HG03135 (cell line): Measurements from ENCODE around the gene CCDC73.
"Not testable (repeated sequence)": the region's sequence is repeated elsewhere in the genome, so short reads cannot be mapped to it uniquely, and the experiment has no call there.

Experiments used
- ATAC-seq: cut with Tn5 transposase; IDR thresholded peaks from one replicate; pipeline ENCODE4 v1.9.1; 2021; ENCODE audit warnings: mild to moderate bottlenecking, moderate library complexity; ENCODE audit not compliant: unreplicated experiment

Gene CCDC73

DNA sequence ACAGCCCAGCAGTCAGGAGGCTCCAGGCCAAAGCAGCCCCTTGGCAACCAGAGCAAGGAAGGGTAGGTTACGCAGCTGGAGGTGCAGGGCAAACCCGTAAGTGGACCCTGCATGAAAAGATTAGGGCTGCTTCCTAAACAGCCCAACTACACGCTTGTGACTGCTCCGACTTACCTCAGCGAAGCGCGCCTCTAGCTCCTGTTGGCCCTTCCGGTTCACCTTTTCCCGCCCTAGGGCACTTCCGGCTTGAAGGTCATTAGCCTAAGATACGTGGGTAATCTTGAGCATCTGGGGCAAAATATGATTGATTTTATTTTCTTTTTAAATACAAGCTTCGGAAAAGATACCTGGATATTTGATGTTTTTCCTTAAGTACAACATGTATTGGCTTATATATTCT, at the start of gene CCDC73:
CCDC73 (minus strand) TSS at position 224 of the 400 bp plus-strand sequence. CDS start 34,419 bp downstream, outside the sequence.
- ATAC-seq = no peak

DNA sequence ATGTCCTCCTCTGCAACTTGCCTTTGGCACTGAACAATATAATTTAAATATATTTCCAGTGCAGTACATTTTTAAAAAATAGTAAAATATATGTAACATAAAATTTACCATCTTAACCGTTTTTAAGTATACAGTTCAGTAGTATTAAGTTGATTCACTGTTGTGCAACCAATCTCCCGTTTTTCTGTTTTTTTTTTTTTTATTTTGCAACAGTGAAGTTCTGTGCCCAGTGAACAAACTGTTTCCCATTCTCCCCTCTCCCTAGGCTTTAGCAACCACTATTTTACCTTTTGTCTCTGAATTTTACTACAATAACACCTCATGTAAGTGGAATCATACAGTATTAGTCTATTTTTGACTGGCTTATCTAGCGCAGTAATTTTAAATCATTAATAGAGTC, 49.1 kb upstream of the CCDC73 start:
- ATAC-seq = no peak

DNA sequence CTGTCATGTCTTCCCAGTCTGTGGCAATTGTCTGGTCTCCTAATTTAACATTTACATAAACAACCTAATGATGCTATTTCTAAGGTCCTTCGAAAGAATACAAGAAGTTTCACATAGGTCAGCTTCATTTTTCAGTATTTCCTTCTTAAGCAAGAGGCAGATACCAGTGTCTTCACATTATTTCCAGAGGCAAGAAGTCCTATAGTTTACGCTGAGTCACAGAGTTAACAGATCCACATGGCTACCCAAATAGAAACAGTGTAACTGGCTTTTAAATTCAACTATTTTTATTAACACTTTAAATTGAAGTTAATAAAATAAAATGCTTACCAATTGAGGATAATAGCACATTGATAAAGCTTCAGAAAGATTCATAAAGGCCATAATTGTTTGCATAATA, 46.1 kb upstream of the CCDC73 start:
- ATAC-seq = no peak

DNA sequence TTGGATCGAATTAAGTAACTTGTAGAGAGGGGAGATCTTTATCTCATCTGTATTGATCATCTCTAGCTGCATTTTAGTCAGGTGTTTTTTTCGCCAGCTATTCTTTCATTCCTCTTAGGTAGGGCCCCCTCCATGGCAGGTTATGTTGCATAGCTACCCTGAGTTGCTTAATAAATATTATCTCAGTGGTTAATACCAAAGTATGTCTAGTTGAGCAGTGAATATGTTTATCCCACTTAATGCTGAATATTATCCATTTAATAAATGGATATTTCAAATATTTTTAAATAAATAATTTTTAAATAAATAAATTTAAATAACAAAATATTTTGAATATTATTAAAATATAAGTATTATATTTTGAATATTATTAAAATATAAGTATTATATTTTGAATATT, 44.8 kb upstream of the CCDC73 start:
- no peak for ATAC-seq

DNA sequence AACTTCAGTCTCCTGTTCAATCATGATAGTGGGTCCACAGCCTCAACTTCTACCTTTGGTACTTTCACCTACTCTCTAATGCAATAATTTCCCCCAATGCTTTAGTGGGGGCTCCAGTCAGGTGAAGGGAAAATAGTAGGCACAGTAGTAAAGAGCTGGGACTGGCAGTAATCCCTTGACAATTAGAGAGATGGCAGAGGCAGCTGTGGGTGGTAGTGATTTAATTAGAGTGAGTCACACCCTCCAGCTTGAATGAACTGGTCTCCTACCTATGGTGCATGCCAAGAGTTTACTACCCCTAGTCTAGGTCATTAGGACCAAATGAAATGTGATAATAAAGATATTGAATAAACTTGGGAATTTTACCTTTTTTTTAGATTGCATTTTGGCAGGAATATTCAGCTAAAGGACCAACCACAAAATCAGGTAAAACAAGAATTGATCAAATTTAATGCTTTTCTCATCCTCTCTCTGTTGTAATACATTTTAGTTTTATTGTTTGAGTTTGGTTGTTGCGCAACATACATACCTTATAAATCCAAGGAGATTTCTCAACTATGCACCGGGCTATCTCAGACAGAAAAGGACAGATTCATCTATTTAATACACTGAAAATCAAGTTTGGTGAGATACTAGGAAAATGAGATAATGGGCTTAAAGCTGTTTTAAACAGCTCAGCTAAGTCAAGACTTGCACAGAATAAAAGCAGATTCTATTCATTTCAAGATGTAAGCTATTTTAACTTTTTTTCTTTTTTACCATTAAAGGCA, 44.2 kb upstream of the CCDC73 start:
- ATAC-seq = no peak

DNA sequence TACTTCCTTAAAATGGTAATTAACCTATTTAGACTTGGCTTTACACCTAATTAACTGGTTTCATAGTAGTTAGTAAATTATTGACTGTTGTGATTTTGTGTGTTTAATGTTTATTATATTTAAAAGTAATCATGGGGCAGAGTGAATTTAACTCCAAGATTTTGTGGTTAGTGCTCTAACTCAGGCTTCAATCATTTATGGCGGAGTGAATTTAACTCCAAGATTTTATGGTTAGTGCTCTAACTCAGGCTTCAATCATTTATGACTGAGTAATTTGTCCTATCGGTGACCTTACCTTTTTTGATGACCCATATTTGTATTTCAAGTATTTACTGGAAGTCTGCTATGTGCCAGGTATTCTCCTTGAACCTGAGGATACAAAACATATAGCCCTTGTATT, 42.5 kb upstream of the CCDC73 start:
- no peak for ATAC-seq

DNA sequence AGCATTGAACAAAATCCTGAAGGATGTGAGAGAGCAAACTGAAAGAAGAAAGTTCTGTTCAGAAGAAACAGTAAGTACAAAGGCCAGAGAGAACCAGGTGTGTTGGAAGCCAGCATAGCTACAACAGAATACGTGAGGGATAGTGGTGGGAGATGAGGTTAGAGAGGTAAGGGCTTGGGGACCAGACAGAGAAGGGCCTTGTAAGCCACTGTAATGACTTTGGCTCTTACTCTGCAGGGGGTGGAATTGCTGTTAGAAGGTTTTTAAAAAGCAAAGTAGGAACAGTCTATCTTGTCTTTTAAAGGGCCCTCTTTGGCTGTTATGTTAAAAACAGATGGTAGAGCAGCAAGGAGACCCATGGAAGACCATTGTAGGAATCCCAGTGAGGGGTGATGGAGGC, 39.5 kb upstream of the CCDC73 start:
- ATAC-seq = no peak

DNA sequence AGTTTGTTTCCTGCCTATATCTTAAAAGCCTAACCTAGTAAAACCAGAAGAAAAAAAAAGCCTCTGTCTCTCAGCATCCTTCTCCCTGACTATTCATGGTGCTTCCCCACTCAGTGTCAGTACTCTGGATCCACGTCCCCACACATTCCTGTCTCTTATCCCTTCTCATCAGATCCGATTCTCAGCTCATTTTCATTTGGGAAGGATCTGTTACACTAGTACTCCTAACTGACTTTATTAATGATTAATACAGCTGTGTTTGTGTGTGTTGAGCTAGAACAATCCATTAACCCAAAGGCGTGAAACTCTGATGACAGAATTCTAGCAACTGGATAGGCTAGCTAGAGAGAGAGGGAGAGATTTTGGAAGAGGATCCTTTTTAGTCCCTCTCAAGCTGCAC, 36.8 kb upstream of the CCDC73 start:
- no peak for ATAC-seq

DNA sequence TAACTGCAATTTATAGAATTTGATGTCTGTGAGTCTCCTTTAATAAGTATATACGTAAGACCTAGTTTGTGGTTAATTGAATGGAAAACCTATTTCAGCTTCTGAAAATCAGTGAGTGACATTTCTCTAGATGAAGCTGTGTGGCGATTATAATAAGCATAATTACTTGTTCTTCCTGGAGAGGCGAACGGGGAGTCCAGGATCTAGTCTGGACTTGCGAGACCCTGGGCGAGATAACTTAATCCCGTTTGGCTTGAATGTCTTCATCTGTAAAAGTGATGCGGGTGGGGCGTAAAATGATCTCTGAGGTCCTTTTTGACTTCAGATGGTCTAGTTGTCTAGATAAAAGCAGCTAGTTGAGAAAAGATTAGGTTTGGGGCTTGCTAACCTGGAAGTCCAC, 36.3 kb upstream of the CCDC73 start:
- ATAC-seq = no peak

DNA sequence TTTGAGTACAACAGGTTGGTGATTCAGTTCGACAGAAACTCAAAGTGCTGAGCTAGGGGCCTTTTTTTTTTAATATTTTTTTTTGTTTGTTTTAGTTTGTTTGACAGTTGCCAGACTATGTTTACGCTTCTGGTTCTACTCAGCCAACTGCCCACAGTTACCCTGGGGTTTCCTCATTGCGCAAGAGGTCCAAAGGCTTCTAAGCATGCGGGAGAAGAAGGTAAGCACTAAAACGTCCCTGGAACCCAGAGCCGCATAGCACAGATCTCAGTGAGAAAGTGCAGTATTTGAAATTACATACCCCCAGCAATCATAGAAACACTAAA, 35.9 kb upstream of the CCDC73 start:
- no peak for ATAC-seq

DNA sequence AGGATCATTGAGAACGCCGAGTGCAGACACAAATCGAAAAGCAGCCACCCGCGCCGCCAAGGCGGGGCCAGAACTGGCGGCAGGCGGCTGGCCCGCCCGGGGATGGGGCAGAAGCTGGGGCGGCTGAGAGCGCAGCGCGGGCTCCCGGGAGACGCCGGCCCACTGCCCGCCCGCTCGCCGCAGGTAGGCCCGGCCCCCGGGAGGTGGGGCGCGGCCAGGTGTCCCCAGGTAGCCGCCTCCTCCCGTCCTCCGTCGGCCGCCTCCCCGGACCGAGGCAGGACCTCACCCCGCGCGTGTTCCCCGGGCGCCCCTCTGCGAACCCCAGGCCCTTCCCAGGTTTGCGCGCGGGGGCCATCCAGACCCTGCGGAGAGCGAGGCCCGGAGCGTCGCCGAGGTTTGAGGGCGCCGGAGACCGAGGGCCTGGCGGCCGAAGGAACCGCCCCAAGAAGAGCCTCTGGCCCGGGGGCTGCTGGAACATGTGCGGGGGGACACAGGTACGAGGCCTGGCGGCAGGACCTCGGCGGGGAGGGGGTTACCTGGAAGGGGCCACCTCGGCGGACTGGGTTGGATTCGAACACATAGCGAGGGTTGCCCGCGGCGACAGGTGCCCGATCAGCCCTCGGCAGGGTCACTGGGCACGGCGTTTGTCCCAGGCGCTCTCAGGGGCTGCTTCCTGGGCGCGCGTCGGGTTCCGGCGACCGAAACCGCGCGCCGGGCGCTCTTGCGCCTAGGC, 35.4 kb upstream of the CCDC73 start, which contains the start of gene PRRG4:
PRRG4 (plus strand) TSS at position 248 of the 733 bp plus-strand sequence. CDS start 603 bp downstream, outside the sequence.
- peak; percentile 74 for ATAC-seq

DNA sequence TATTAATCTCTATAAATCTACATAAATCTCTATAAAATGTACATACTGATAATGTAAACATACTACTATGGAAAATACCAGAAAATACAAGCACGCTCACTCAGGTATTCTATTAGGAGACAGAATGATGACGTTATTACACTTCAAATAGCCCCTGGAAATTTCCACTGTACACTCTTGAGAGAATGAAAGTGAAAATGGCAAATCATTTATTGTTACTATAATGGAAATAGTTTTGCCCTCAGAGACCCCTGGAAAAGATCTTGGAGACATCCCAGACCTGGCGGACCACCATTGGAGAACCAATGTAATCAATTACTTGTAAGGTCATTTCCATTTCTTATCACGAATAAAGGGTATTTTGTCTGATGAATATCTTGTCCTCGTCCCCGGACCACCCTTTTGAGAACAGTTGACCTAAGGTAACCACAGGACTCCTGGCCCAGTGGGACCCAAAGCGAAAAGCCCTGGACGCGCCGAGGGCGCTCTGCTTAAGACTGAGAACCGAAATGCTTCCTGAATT, 34.8 kb upstream of the CCDC73 start:
- ATAC-seq = peak; percentile 47

DNA sequence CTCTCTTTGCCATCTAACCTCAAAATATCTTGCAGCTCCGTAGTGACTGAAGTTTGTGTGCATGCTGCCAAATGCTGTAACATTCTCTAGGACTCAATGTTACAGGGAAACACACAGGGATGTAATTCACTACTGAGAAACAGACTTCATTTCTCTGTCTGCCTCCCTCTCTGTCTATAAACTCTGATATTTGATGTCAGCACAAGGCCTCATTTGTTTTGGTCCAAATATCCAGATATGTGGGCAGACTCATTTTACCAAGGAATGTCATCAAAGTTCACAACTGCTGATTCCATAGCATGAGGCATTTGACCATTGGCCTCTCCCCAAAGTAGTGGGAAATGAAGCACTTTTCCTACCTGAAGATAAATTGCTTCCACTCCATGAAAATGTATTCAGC, 32.8 kb upstream of the CCDC73 start:
- no peak for ATAC-seq

DNA sequence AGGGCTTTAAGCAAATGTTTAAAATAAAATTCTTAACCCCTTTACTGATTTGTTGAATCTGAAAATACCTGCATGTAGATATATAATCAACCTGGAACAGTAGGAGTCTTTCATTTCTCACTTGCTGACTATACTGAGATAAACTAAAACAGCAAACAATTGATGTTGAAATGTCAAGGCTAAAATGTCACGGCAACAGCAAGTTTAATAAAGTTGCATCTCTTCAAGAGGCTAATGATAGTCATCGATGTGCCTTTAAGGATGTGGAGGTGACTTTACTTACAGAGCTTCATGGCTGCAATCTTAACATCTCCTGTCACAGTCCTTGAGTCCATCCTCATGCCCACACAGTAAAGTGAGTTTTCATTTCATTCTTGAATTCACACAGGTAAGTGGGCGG, 31.7 kb upstream of the CCDC73 start:
- no peak for ATAC-seq

DNA sequence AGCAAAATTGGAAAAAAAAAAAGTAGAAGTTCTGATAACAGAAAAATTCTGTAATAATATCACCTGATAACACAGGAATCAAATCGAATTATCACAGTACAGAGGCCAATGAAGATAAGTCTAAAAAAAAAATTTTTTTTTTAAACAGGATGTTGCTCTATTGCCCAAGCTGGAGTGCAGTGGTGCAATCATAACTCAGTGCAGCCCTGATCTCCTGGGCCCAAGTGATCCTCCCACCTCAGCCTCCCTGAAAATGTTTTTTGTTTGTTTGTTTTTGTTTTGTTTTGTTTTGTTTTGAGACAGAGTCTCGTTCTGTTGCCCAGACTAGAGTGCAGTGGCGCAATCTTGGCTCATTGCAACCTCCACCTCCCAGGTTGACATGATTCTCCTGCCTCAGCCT, 29.2 kb upstream of the CCDC73 start:
- not testable (repeated sequence) for ATAC-seq

DNA sequence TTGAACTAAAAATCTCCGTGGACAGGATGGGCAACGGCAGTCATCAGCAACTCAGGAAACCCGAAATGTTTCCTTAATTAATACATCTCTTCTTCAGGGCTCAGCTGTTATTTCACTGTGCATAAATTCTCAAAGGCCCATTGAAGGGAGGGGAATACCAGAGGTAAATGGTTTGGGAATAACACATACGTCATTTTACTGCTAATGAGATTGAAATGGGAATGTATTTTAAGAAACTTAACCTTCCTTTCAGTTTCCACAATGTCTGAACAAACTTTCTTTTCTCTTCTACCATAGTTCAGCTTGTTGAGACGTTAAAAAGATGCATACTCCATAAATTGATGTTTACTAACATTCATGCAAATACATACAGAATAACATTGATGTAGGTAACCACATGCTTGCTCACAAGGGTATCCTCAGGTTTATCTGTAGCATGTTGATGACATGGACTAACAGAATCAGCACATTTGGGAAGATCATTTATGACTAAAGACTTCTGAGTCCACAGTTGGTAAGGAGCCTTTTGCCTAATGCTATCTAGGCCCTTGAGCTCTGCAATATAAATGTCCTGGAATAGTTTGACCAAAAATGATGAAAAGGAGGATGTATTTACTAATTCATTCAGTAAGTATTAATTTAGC, 27.6 kb upstream of the CCDC73 start:
- no peak for ATAC-seq

DNA sequence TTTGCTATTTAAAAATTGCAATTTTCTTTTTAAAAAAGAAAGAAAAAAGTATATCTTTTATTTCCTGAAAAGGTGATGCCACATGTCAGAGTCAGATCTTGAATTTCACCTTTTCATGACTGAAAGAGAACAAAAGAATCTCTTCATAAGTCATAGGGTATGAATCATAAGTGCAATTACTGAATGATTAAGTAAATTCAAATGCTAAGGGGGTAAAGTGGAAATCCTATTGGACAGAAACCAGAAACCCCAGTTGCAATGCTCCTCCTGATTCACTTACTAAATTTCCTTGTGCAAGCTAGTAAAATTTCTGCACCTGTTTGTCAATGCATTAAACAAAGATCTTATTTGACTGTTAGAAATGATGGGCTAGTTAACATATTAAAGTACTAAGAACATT, 27.1 kb upstream of the CCDC73 start:
- no peak for ATAC-seq

DNA sequence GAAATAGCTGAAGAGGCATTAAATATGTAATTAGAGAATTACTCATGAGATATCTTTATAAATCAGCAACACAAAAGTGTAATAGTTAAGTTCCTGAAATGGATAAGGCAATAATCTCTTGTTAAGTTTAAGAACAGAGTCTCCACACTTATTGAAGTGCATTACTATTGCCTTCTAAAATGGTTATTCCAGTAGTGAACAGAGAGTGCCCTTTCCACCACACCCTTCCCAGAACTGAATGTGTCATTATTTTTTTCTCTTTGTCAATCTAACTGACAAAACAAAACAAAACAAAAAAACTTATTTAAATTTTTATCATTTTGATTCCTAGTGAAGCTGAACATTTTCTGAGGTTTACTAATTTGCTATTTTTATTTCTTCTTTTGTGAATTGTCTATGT, 26.0 kb upstream of the CCDC73 start:
- ATAC-seq = no peak

DNA sequence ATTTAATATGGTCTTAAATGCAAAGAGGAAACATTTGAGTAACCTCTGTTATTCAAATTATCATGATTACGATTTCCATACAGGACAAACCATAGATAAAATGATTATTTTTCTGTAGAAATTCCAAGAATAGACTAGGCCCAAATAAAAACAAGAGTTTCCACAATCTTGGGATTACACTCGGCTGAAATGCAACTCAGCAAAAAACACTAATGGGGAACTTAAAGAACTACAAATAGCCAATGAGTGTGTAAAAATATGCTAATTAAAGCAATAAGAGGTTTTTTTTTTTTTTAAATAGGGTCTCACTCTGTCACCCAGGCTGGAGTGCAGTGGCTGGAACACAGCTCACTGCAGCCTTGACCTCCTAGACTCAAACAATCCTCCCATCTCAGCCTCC, 24.7 kb upstream of the CCDC73 start:
- no peak for ATAC-seq

DNA sequence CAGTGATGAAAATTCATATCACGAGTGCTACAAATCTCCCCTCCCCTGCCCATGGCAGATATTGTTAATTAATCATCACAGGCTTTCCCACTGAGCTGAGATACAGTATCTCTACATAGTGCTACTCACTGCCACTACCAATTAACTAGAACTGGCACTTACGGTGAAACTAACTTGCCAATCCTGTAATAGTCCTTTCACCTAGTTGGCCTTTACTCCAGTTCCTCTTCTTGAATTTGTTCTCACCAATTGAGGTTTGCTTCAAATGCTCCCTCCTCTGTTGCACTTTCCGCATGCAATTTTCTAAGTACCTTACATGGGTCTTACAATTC, 23.4 kb upstream of the CCDC73 start:
- ATAC-seq = no peak

DNA sequence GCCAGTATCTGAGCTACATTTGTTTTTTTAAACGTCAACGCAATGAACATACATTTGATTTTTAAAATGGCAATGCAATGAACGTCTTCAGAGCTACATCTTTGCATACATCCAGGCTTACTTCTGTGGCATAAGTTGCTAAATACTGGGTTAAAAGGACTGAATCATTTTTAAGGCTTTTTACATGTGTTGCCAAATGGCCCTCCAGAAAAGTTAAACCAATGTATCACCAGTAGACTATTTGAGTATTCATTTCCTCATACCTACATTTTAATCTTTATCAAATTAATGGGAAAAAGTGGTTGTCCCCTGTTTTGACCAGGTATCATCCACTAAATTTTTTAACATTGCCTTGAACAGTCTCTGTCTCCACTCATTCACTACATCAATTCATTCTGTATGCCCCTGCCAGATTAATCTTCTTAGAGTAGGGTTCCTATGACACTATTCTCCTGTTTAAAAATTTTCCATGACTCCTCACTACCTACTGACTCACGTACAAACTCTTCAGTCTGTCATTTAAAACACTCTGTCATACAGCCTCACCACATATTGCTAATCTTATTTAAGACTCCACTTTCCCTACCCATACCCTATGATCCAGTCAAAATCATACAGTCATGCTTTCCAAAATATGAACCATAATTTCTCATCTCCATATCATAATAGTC, 22.9 kb upstream of the CCDC73 start:
- no peak for ATAC-seq
